Measurements from ENCODE around the gene C19orf25.

The C19orf25 gene

GRCh38 chr19:1446713-1447481 lies 32.1 kb downstream of the C19orf25 start:
- TF ChIP-seq ZFP3 (CRISPR knock-in tag; IDR thresholded peaks at IDR 0.05), result no peak
- no peak for TF ChIP-seq POU6F1 (CRISPR knock-in tag; IDR thresholded peaks at IDR 0.05; ENCODE audit: borderline replicate concordance, low read depth)
- no peak for TF ChIP-seq RARB (CRISPR knock-in tag; IDR thresholded peaks at IDR 0.05)
- TF ChIP-seq ZNF8 (CRISPR knock-in tag; IDR thresholded peaks at IDR 0.05), result no peak
- no peak for TF ChIP-seq TCF4 (CRISPR knock-in tag; IDR thresholded peaks at IDR 0.05; ENCODE audit: borderline replicate concordance)
- TF ChIP-seq PPARA (CRISPR knock-in tag; IDR thresholded peaks at IDR 0.05; ENCODE audit: borderline replicate concordance), result no peak
- TF ChIP-seq SNAI2 (CRISPR knock-in tag; IDR thresholded peaks at IDR 0.05), result no peak
- no peak for TF ChIP-seq OSR1 (CRISPR knock-in tag; IDR thresholded peaks at IDR 0.05)
- no peak for TF ChIP-seq TOX (CRISPR knock-in tag; IDR thresholded peaks at IDR 0.05; ENCODE audit: borderline replicate concordance)
- TF ChIP-seq ARNTL (CRISPR knock-in tag; IDR thresholded peaks at IDR 0.05; ENCODE audit: borderline replicate concordance, low read depth), result no peak
- no peak for TF ChIP-seq CREB5 (CRISPR knock-in tag; IDR thresholded peaks at IDR 0.05; ENCODE audit: low read depth)
- no peak for TF ChIP-seq PATZ1 (CRISPR knock-in tag; IDR thresholded peaks at IDR 0.05; ENCODE audit: borderline replicate concordance)
- no peak for ATAC-seq

- peak; percentile 25 for ATAC-seq
- TF ChIP-seq ZNF8 (CRISPR knock-in tag; IDR thresholded peaks at IDR 0.05) (peak; percentile 96), ZC3H10 (CRISPR knock-in tag; IDR thresholded peaks at IDR 0.05) (no peak), POU6F1 (CRISPR knock-in tag; IDR thresholded peaks at IDR 0.05; ENCODE audit: borderline replicate concordance, low read depth) (no peak), CSDC2 (CRISPR knock-in tag; IDR thresholded peaks at IDR 0.05) (no peak), TCF4 (CRISPR knock-in tag; IDR thresholded peaks at IDR 0.05; ENCODE audit: borderline replicate concordance) (no peak)
These were observed 32.9 kb downstream of the C19orf25 start for GRCh38 chr19:1445932-1446712.

GRCh38 chr19:1445185-1445931 lies 33.7 kb downstream of the C19orf25 start:
- TF ChIP-seq GLIS3 (CRISPR knock-in tag; IDR thresholded peaks at IDR 0.05) (0 out of 2 replicates have a peak, but pooled peaks have one; percentile 64), ZFP3 (CRISPR knock-in tag; IDR thresholded peaks at IDR 0.05) (no peak), OSR1 (CRISPR knock-in tag; IDR thresholded peaks at IDR 0.05) (no peak), PATZ1 (CRISPR knock-in tag; IDR thresholded peaks at IDR 0.05; ENCODE audit: borderline replicate concordance) (no peak), ZNF8 (CRISPR knock-in tag; IDR thresholded peaks at IDR 0.05) (peak; percentile 36; the same call in 1 of the 2 replicates)
- peak; percentile 88 for ATAC-seq

Data from SK-N-SH treated with all-trans-retinoic acid at 6 μM for 48 hours (cell line).